HEK293 (cell line): ENCODE results near the gene SMARCD1.

ENCODE experiments used
- AEBP2 ChIP-seq: fragments of 450-650 bp; formaldehyde crosslinking; IDR thresholded peaks from 2 replicates; pipeline ENCODE4 v1.5.1; 2016; ENCODE audit warnings: missing biosample characterization, missing genetic modification characterization, borderline replicate concordance
- HIC1 ChIP-seq: fragments of 450-650 bp; formaldehyde crosslinking; IDR thresholded peaks from 2 replicates; pipeline ENCODE4 v1.5.1; 2016; ENCODE audit warnings: missing biosample characterization, missing genetic modification characterization
- HOXD13 ChIP-seq: sonication (generic); formaldehyde crosslinking; IDR thresholded peaks from 2 replicates; pipeline ENCODE4 v1.8.0; 2022; ENCODE audit warnings: missing genetic modification reagents, borderline replicate concordance
- KLF17 ChIP-seq: fragments of 450-650 bp; formaldehyde crosslinking; IDR thresholded peaks from 2 replicates; pipeline ENCODE4 v1.5.1; 2016; ENCODE audit warnings: missing biosample characterization, missing genetic modification characterization
- KLF8 ChIP-seq: fragments of 450-650 bp; formaldehyde crosslinking; IDR thresholded peaks from 2 replicates; pipeline ENCODE4 v1.5.1; 2016; ENCODE audit warnings: missing biosample characterization, missing genetic modification characterization
- MYNN ChIP-seq: fragments of 450-650 bp; formaldehyde crosslinking; IDR thresholded peaks from 2 replicates; pipeline ENCODE4 v1.5.1; 2016; ENCODE audit warnings: missing biosample characterization, missing genetic modification characterization, borderline replicate concordance
- REPIN1 ChIP-seq: fragments of 450-650 bp; formaldehyde crosslinking; IDR thresholded peaks from 2 replicates; pipeline ENCODE4 v1.5.1; 2017; ENCODE audit warnings: missing biosample characterization, missing genetic modification characterization, low read depth
- SCRT2 ChIP-seq: fragments of 450-650 bp; formaldehyde crosslinking; IDR thresholded peaks from 2 replicates; pipeline ENCODE4 v1.5.1; 2016; ENCODE audit warnings: missing biosample characterization, missing genetic modification characterization
- TSHZ1 ChIP-seq: fragments of 450-650 bp; formaldehyde crosslinking; IDR thresholded peaks from 2 replicates; pipeline ENCODE4 v1.5.1; 2016; ENCODE audit warnings: missing biosample characterization, missing genetic modification characterization, borderline replicate concordance
- ZBTB10 ChIP-seq: fragments of 450-650 bp; formaldehyde crosslinking; IDR thresholded peaks from 2 replicates; pipeline ENCODE4 v1.5.1; 2016; ENCODE audit warnings: missing biosample characterization, missing genetic modification characterization
- ZBTB8A ChIP-seq: fragments of 450-650 bp; formaldehyde crosslinking; IDR thresholded peaks from 2 replicates; pipeline ENCODE4 v1.5.1; 2016; ENCODE audit warnings: missing biosample characterization, missing genetic modification characterization
- ZFHX2 ChIP-seq: fragments of 450-650 bp; formaldehyde crosslinking; conservative IDR thresholded peaks from 2 replicates; pipeline ENCODE4 v1.5.1; 2016; ENCODE audit warnings: missing biosample characterization, missing genetic modification characterization
- ZNF132 ChIP-seq: fragments of 450-650 bp; formaldehyde crosslinking; IDR thresholded peaks from 2 replicates; pipeline ENCODE4 v1.5.1; 2017; ENCODE audit warnings: missing biosample characterization, missing genetic modification characterization, borderline replicate concordance
- ZNF140 ChIP-seq: fragments of 450-650 bp; formaldehyde crosslinking; IDR thresholded peaks from 2 replicates; pipeline ENCODE4 v1.5.1; 2016; ENCODE audit warnings: missing biosample characterization, missing genetic modification characterization
- ZNF2 ChIP-seq: fragments of 450-650 bp; formaldehyde crosslinking; IDR thresholded peaks from 2 replicates; pipeline ENCODE4 v1.5.1; 2016; ENCODE audit warnings: missing biosample characterization, missing genetic modification characterization
- ZNF280C ChIP-seq: fragments of 450-650 bp; formaldehyde crosslinking; IDR thresholded peaks from 2 replicates; pipeline ENCODE4 v1.5.1; 2016; ENCODE audit warnings: missing biosample characterization, missing genetic modification characterization
- ZNF311 ChIP-seq: fragments of 450-650 bp; formaldehyde crosslinking; IDR thresholded peaks from 2 replicates; pipeline ENCODE4 v1.5.1; 2017; ENCODE audit warnings: missing biosample characterization, missing genetic modification characterization, borderline replicate concordance
- ZNF341 ChIP-seq: fragments of 450-650 bp; formaldehyde crosslinking; IDR thresholded peaks from 2 replicates; pipeline ENCODE4; 2016; ENCODE audit warnings: low read depth, missing biosample characterization, missing genetic modification characterization
- ZNF585B ChIP-seq: fragments of 450-650 bp; formaldehyde crosslinking; IDR thresholded peaks from 2 replicates; pipeline ENCODE4 v1.5.1; 2016; ENCODE audit warnings: missing biosample characterization, missing genetic modification characterization
- ZNF629 ChIP-seq: fragments of 450-650 bp; formaldehyde crosslinking; IDR thresholded peaks from 2 replicates; pipeline ENCODE4 v1.5.1; 2017; ENCODE audit warnings: missing biosample characterization, missing genetic modification characterization
- ZNF660 ChIP-seq: fragments of 450-650 bp; IDR thresholded peaks from 2 replicates; pipeline ENCODE4 v1.5.1; 2018; ENCODE audit warnings: missing biosample characterization, mild to moderate bottlenecking, missing genetic modification characterization
- ZNF792 ChIP-seq: fragments of 450-650 bp; formaldehyde crosslinking; IDR thresholded peaks from 2 replicates; pipeline ENCODE4 v1.5.1; 2016; ENCODE audit warnings: missing biosample characterization, missing genetic modification characterization
- ZNF830 ChIP-seq: fragments of 450-650 bp; IDR thresholded peaks from 2 replicates; pipeline ENCODE4 v1.5.0; 2018; ENCODE audit warnings: missing biosample characterization, missing genetic modification characterization, low read depth, mild to moderate bottlenecking, moderate library complexity
- ZSCAN16 ChIP-seq: fragments of 450-650 bp; formaldehyde crosslinking; IDR thresholded peaks from 2 replicates; pipeline ENCODE4 v1.5.1; 2016; ENCODE audit warnings: missing biosample characterization, missing genetic modification characterization
- ZSCAN30 ChIP-seq: fragments of 450-650 bp; IDR thresholded peaks from 2 replicates; pipeline ENCODE4 v1.5.1; 2018; ENCODE audit warnings: missing biosample characterization, mild to moderate bottlenecking, missing genetic modification characterization, moderate library complexity
- ZXDB ChIP-seq: fragments of 450-650 bp; formaldehyde crosslinking; IDR thresholded peaks from 2 replicates; pipeline ENCODE4 v1.5.1; 2016; ENCODE audit warnings: missing biosample characterization, missing genetic modification characterization

Gene SMARCD1

GRCh38 chr12:50111693-50112455, 26.7 kb downstream of the SMARCD1 start, which contains the start of gene COX14 (continued):
- TF ChIP-seq ZNF280C (tag by site-specific recombination) = no peak
- TF ChIP-seq ZNF311 (tag by site-specific recombination) = no peak
- no peak for TF ChIP-seq ZSCAN16 (tag by site-specific recombination)
- peak; percentile 58; the same call in 1 of the 2 replicates for TF ChIP-seq ZNF660 (tag by site-specific recombination)
- TF ChIP-seq ZNF792 = peak; percentile 91
- TF ChIP-seq ZNF830 = no peak
- 0 out of 2 replicates have a peak, but pooled peaks have one; percentile 55 for TF ChIP-seq MYNN (tag by site-specific recombination)
- TF ChIP-seq SCRT2 (tag by site-specific recombination) = peak; percentile 56; the same call in 1 of the 2 replicates
- peak; percentile 79 for TF ChIP-seq ZSCAN30 (tag by site-specific recombination)
- TF ChIP-seq ZBTB10 (tag by site-specific recombination) = peak; percentile 25; the same call in 1 of the 2 replicates
- TF ChIP-seq HIC1 = no peak
- peak; percentile 89 for TF ChIP-seq KLF17
- TF ChIP-seq ZNF2 (tag by site-specific recombination) = peak; percentile 97
- TF ChIP-seq KLF8 (tag by site-specific recombination) = peak; percentile 14; the same call in 1 of the 2 replicates
- no peak for TF ChIP-seq ZNF585B
- TF ChIP-seq REPIN1 (tag by site-specific recombination) = peak; percentile 92; the same call in 1 of the 2 replicates
- TF ChIP-seq ZNF132 = no peak
- no peak for TF ChIP-seq AEBP2
- no peak for TF ChIP-seq ZNF140 (tag by site-specific recombination)
- no peak for TF ChIP-seq ZBTB8A (tag by site-specific recombination)
- peak; percentile 86 for TF ChIP-seq ZXDB (tag by site-specific recombination)
- TF ChIP-seq HOXD13 (CRISPR knock-in tag) = peak; percentile 97
- TF ChIP-seq ZNF341 (tag by site-specific recombination) = peak; percentile 91
- TF ChIP-seq ZNF629 (tag by site-specific recombination) = peak; percentile 79
- no peak for TF ChIP-seq TSHZ1
- TF ChIP-seq ZFHX2 (tag by site-specific recombination) = 0 out of 2 replicates have a peak, but pooled peaks have one; percentile 8
